ENCODE measurements around the gene AMH. TPM values are rescaled to one million over a fixed set of nuclear protein-coding genes. Genes with fewer than 3 reads are reported as not detected.
A peak's percentile ranks its signal among the peaks of the same experiment; 100 is the strongest.

Gene AMH
- total RNA-seq, 4 donors from 2014 or later, result 1.1 to 3.5 TPM; not detected in 2

DNA sequence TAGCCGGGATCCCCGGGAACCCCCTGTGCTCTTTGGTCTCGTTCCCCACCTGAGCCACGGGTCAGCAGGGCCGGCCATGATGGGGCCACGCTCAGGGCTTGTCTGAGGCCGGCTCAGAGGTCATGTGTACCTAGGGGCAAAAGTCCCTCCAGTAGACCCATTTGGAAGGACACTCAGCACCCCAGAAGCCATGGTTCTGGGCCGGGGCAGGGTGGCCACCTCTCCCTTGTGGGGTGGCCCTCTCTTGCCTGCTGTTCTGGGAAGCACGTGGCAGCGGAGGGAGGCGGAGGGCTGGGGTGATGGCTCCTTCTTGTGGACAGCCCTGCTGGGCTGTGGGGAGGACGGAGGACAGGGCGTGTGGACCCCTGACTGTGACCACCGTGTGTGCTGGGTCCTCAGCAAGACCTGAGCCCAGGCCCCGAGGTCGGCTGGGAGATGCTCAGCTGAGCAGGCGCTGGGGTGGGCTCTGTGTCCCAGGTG, 39.3 kb downstream of the AMH start:
- Histone ChIP-seq H3K9me3 (no peaks in the 10 kb centered on the region), H3K36me3 (no peaks in the 10 kb centered on the region), H3K4me1 (peaks cover 3 to 28% (median 20%) of the 10 kb centered on the region in 4 donors), H3K27me3 (peaks cover 71% of the 10 kb centered on the region), H3K27ac (no peak overlapping the region), H3K4me3 (no peak overlapping the region)
- DNase-seq, result no peak
- no peak for TF ChIP-seq POLR2A (IDR thresholded peaks at IDR 0.05)
- TF ChIP-seq, protein P1, sequence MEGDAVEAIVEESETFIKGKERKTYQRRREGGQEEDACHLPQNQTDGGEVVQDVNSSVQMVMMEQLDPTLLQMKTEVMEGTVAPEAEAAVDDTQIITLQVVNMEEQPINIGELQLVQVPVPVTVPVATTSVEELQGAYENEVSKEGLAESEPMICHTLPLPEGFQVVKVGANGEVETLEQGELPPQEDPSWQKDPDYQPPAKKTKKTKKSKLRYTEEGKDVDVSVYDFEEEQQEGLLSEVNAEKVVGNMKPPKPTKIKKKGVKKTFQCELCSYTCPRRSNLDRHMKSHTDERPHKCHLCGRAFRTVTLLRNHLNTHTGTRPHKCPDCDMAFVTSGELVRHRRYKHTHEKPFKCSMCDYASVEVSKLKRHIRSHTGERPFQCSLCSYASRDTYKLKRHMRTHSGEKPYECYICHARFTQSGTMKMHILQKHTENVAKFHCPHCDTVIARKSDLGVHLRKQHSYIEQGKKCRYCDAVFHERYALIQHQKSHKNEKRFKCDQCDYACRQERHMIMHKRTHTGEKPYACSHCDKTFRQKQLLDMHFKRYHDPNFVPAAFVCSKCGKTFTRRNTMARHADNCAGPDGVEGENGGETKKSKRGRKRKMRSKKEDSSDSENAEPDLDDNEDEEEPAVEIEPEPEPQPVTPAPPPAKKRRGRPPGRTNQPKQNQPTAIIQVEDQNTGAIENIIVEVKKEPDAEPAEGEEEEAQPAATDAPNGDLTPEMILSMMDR (IDR thresholded peaks at IDR 0.05), result no peak
- no peak for TF ChIP-seq EP300 (IDR thresholded peaks at IDR 0.05; ENCODE audit: low read depth)
- no peak for TF ChIP-seq POLR2AphosphoS5 (IDR thresholded peaks at IDR 0.05)
- 74% methylated on average over 14 of the region's 17 CpGs; no CpG with 5 or more reads in 1 of the 2 donors for WGBS, 2 donors (ENCODE audit: low coverage in 1 of 2)
- in situ Hi-C loops (cut with MboI; ENCODE audit: low pct_ligation_motif_present in 1 of 4, low pct_unique_long_range_greater_than_20kb in 1 of 4, low sequenced_read_pairs in 3 of 4) (loop anchor here in 2 of 4 donors (25.0 kb wide), 1 partner anchor 99 kb away; no protein-coding TSS in a partner anchor), intact Hi-C loops (cut with DNase I; ENCODE audit: low total_unique reads) (loop anchor here (10.0 kb wide), 1 partner anchor 1896 kb away; the partner anchor contains the start of genes ANKRD24 and SIRT6)

DNA sequence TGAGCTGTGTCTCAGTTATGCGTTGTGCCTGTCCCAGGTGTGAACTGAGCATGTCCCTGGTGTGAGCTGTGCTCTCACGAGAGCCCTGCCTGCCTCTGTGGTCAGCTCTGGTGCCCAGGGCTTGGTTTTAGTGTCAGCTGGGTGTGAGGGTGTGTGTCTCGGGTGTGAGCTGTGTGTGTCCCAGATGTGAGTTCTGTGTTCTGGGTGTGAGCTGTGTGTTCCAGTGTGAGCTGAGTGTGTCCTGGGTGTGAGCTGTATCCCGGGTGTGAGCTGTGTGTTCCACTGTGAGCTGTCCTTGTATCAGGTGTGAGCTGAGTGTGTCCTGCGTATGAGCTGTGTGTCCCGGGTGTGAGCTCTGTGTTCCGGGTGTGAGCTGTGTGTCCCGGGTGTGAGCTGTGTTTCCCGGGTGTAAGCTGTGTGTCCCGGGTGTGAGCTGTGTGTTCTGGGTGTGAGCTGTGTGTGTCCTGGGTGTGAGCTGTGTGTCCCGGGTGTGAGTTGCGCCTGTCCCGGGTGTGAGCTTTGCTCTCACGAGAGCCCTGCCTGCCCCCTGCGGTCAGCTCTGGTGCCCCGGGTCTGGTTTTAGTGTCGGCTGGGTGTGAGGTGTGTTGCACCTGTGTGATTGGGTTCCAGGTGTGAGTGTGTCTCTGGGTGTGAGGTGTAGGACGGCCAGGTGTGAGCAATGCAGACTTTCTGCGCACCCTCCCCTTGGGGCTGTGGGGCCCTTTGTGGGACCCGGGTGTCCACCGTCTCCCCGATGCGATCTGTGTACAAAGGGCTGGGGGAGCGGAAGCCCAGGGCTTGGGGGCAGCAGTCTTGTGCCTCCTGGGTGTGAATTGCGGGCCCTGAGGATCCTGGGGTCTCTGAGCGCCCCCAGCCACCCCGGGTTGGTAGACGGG, 39.9 kb downstream of the AMH start:
- peak overlapping the region in 1 of 4 donors; percentile 46 for H3K4me3 ChIP-seq
- H3K4me1 ChIP-seq, result peaks cover 3 to 28% (median 21%) of the 10 kb centered on the region in 4 donors
- H3K9me3 ChIP-seq, result no peaks in the 10 kb centered on the region
- no peaks in the 10 kb centered on the region for H3K36me3 ChIP-seq
- no peak for DNase-seq
- WGBS, 2 donors (ENCODE audit: low coverage in 1 of 2), result 37% methylated on average over 24 of the region's 28 CpGs; no CpG with 5 or more reads in 1 of the 2 donors
- in situ Hi-C loops (cut with MboI; ENCODE audit: low pct_ligation_motif_present in 1 of 4, low pct_unique_long_range_greater_than_20kb in 1 of 4, low sequenced_read_pairs in 3 of 4) (loop anchor here in 2 of 4 donors (25.0 kb wide), 1 partner anchor 98 kb away; no protein-coding TSS in a partner anchor), intact Hi-C loops (cut with DNase I; ENCODE audit: low total_unique reads) (loop anchor here (10.0 kb wide), 1 partner anchor 1896 kb away; the partner anchor contains the start of genes ANKRD24 and SIRT6)
- peaks cover 71% of the 10 kb centered on the region for H3K27me3 ChIP-seq
- TF ChIP-seq POLR2AphosphoS5 (IDR thresholded peaks at IDR 0.05) (no peak), EP300 (IDR thresholded peaks at IDR 0.05; ENCODE audit: low read depth) (no peak), POLR2A (IDR thresholded peaks at IDR 0.05) (no peak)
- TF ChIP-seq, protein P1 (IDR thresholded peaks at IDR 0.05), result no peak
- H3K27ac ChIP-seq, result peak overlapping the region; percentile 18 to 65 (median 55)

DNA sequence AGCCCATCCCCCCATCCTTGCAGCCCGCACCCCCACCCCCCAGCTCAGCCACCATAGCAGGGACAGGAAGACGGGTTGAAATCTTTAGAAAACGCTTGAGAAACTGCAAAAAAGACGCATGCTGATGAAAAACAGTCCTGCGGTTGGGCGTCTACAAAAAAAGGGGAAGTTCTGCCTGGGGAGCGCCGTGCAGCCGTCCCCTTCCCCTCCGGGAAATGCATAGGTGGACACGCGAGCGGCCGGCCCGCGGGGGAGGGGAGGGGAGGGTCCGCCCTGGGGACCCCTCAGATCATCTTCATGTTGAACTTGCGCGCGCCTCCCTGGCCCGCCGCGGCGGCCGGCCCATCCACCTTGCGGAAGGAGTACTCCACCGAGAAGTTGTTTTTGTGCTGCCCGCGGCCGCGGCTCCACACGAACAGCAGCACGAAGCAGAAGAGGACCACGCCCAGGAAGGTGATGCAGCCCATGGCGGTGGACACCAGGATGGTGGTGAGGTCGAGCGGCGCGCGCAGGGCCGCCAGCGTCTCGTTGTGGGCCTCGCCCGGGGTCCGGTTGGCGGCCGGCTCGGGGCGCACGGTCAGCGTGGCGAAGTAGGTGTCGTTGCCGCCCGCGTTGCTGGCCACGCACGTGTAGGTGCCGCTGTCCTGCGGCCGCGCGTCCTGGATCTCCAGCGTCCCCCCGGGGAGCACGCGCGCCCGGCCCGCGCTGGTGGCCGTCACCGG, 40.8 kb downstream of the AMH start:
- no peaks in the 10 kb centered on the region for H3K9me3 ChIP-seq
- intact Hi-C loops (cut with DNase I; ENCODE audit: low total_unique reads), result loop anchor here (10.0 kb wide), 1 partner anchor 1895 kb away; the partner anchor contains the start of genes ANKRD24 and SIRT6
- no peaks in the 10 kb centered on the region for H3K36me3 ChIP-seq
- peaks cover 8 to 37% (median 25%) of the 10 kb centered on the region in 4 donors for H3K4me1 ChIP-seq
- peak; percentile 53 for DNase-seq
- peaks cover 79% of the 10 kb centered on the region for H3K27me3 ChIP-seq
- 8% methylated on average over 46 of the region's 74 CpGs; no CpG with 5 or more reads in 1 of the 2 donors for WGBS, 2 donors (ENCODE audit: low coverage in 1 of 2)
- in situ Hi-C loops (cut with MboI; ENCODE audit: low pct_ligation_motif_present in 1 of 4, low pct_unique_long_range_greater_than_20kb in 1 of 4, low sequenced_read_pairs in 3 of 4), result loop anchor here in 2 of 4 donors (25.0 kb wide), 1 partner anchor 97 kb away; no protein-coding TSS in a partner anchor
- peak overlapping the region; percentile 18 to 65 (median 55) for H3K27ac ChIP-seq
- no peak for TF ChIP-seq POLR2A (IDR thresholded peaks at IDR 0.05)
- no peak for TF ChIP-seq POLR2AphosphoS5 (IDR thresholded peaks at IDR 0.05)
- TF ChIP-seq, protein P1 (IDR thresholded peaks at IDR 0.05), result no peak
- no peak for TF ChIP-seq EP300 (IDR thresholded peaks at IDR 0.05; ENCODE audit: low read depth)
- H3K4me3 ChIP-seq, result peak overlapping the region in 3 of 4 donors; percentile 11 to 46 (median 38)
